DOHH2 (cell line): ENCODE measurements around the gene SLC30A4.

Source experiments
- CTCF ChIP-seq: fragments of 200-600 bp; sonication (generic); IDR thresholded peaks from one replicate; pipeline ENCODE4 v1.5.1; 2014; ENCODE audit warnings: antibody characterized with exemption, mild to moderate bottlenecking, low read depth, low read length; ENCODE audit not compliant: poor library complexity, severe bottlenecking
- EZH2phosphoT487 ChIP-seq: fragments of 200-600 bp; sonication (generic); IDR thresholded peaks from 2 replicates; pipeline ENCODE4 v1.6.1; 2017; ENCODE audit warnings: borderline replicate concordance, mild to moderate bottlenecking, antibody characterized with exemption, low read length, moderate library complexity, mixed read lengths

GRCh38 chr15:45439521-45440260 lies 82.9 kb downstream of the SLC30A4 start:
- TF ChIP-seq CTCF: no peak
- TF ChIP-seq EZH2phosphoT487: no peak
